ENCODE measurements around the gene SLC39A3. TPM values are rescaled to one million over a fixed set of nuclear protein-coding genes. Genes with fewer than 3 reads are reported as not detected.
"Not testable (repeated sequence)": the region's sequence is repeated elsewhere in the genome, so short reads cannot be mapped to it uniquely, and the experiment has no call there.

SLC39A3 gene
- total RNA-seq, 8 experiments from 2014 or later = 13.7 to 33.4 (median 26.4) TPM

- H3K4me3 ChIP-seq; H3K27ac ChIP-seq; ATAC-seq (replicated peaks in 6 of 8); in situ Hi-C loops (cut with MboI; ENCODE audit: low pct_unique_long_range_greater_than_20kb in 2 of 9, low sequenced_read_pairs in 9 of 9, unreplicated experiment in 9 of 9); H3K4me1 ChIP-seq (replicated peaks in 1 of 2): not testable (repeated sequence)
- no CpG with 5 or more reads among the region's 1 CpG for WGBS, 10 experiments
Measured at GRCh38 chr19:2714102-2714501, 25.7 kb downstream of the SLC39A3 start.

- H3K4me1 ChIP-seq (replicated peaks in 1 of 2); in situ Hi-C loops (cut with MboI; ENCODE audit: low pct_unique_long_range_greater_than_20kb in 2 of 9, low sequenced_read_pairs in 9 of 9, unreplicated experiment in 9 of 9); ATAC-seq (replicated peaks in 6 of 8); H3K27ac ChIP-seq; H3K4me3 ChIP-seq: not testable (repeated sequence)
- 80% methylated on average over 1 of the region's 3 CpGs; no CpG with 5 or more reads in 9 of the 10 experiments for WGBS, 10 experiments
Measured at GRCh38 chr19:2713170-2713569, 26.6 kb downstream of the SLC39A3 start.

- in situ Hi-C loops (cut with MboI; ENCODE audit: low pct_unique_long_range_greater_than_20kb in 2 of 9, low sequenced_read_pairs in 9 of 9, unreplicated experiment in 9 of 9) = no loop called here
- no peak overlapping the region for H3K27ac ChIP-seq
- H3K4me3 ChIP-seq = no peak overlapping the region
- WGBS, 10 experiments = 23 to 90% (median 40%) methylated on average over 1 to 3 of the region's 5 CpGs; no CpG with 5 or more reads in 5 of the 10 experiments
- no peaks in the 10 kb centered on the region for H3K4me1 ChIP-seq (replicated peaks in 1 of 2)
- peak in 2 of 8 experiments; percentile 6 to 39 for ATAC-seq (replicated peaks in 6 of 8)
Measured at GRCh38 chr19:2711875-2712205, 28.0 kb downstream of the SLC39A3 start.

- WGBS, 10 experiments = 25 to 92% (median 57%) methylated on average over 3 to 14 of the region's 17 CpGs; no CpG with 5 or more reads in 4 of the 10 experiments
- in situ Hi-C loops (cut with MboI; ENCODE audit: low pct_unique_long_range_greater_than_20kb in 2 of 9, low sequenced_read_pairs in 9 of 9, unreplicated experiment in 9 of 9) = no loop called here
- ATAC-seq (replicated peaks in 6 of 8) = peak in 5 of 8 experiments; percentile 62 to 90 (median 72)
- no peaks in the 10 kb centered on the region for H3K4me1 ChIP-seq (replicated peaks in 1 of 2)
- H3K27ac ChIP-seq = no peak overlapping the region
- H3K4me3 ChIP-seq = peak overlapping the region in 1 of 5 donors; percentile 8
Measured at GRCh38 chr19:2711172-2711874, 28.5 kb downstream of the SLC39A3 start.

- Histone ChIP-seq H3K4me1 (replicated peaks in 1 of 2) (peaks cover 0 to 7% of the 10 kb centered on the region in 2 donors), H3K27ac (no peak overlapping the region), H3K4me3 (no peak overlapping the region)
- no peak for ATAC-seq (replicated peaks in 6 of 8)
- in situ Hi-C loops (cut with MboI; ENCODE audit: low pct_unique_long_range_greater_than_20kb in 2 of 9, low sequenced_read_pairs in 9 of 9, unreplicated experiment in 9 of 9) = no loop called here
- WGBS, 10 experiments = 60 to 100% (median 84%) methylated on average over 1 to 5 of the region's 5 CpGs; no CpG with 5 or more reads in 1 of the 10 experiments
Measured at GRCh38 chr19:2706251-2706650, 33.6 kb downstream of the SLC39A3 start.

GRCh38 chr19:2703691-2704216 lies 36.1 kb downstream of the SLC39A3 start:
- 73 to 100% (median 96%) methylated on average over 1 to 6 of the region's 6 CpGs; no CpG with 5 or more reads in 4 of the 10 experiments for WGBS, 10 experiments
- no peak for ATAC-seq (replicated peaks in 6 of 8)
- Histone ChIP-seq H3K4me1 (replicated peaks in 1 of 2) (peaks cover 0 to 12% of the 10 kb centered on the region in 2 donors), H3K27ac (no peak overlapping the region), H3K4me3 (no peak overlapping the region)
- in situ Hi-C loops (cut with MboI; ENCODE audit: low pct_unique_long_range_greater_than_20kb in 2 of 9, low sequenced_read_pairs in 9 of 9, unreplicated experiment in 9 of 9) = no loop called here

- Histone ChIP-seq H3K4me1 (replicated peaks in 1 of 2) (peaks cover 0 to 12% of the 10 kb centered on the region in 2 donors), H3K4me3 (peak overlapping the region in 4 of 5 donors; percentile 13 to 70 (median 49)), H3K27ac (no peak overlapping the region)
- in situ Hi-C loops (cut with MboI; ENCODE audit: low pct_unique_long_range_greater_than_20kb in 2 of 9, low sequenced_read_pairs in 9 of 9, unreplicated experiment in 9 of 9) = no loop called here
- WGBS, 10 experiments = 0 to 100% (median 83%) methylated on average over 1 to 3 of the region's 5 CpGs; no CpG with 5 or more reads in 2 of the 10 experiments
- ATAC-seq (replicated peaks in 6 of 8) = no peak
Measured at GRCh38 chr19:2703077-2703437, 36.8 kb downstream of the SLC39A3 start.

GRCh38 chr19:2702170-2703076 lies 37.4 kb downstream of the SLC39A3 start, which contains the start of gene GNG7:
GNG7 (minus strand) TSS chr19:2702694; CDS start chr19:2520688, 182,006 bp downstream.
- peak within 1 kb of the TSS; percentile 43 to 70 (median 49) for H3K4me3 ChIP-seq
- peaks cover 0 to 12% of the 10 kb centered on the region in 2 donors for H3K4me1 ChIP-seq (replicated peaks in 1 of 2)
- 11 to 20% methylated on average over 4 to 6 of the region's 77 CpGs; no CpG with 5 or more reads in 8 of the 10 experiments for WGBS, 10 experiments
- in situ Hi-C loops (cut with MboI; ENCODE audit: low pct_unique_long_range_greater_than_20kb in 2 of 9, low sequenced_read_pairs in 9 of 9, unreplicated experiment in 9 of 9) = no loop called here
- H3K27ac ChIP-seq = no peak within 1 kb of the TSS
- ATAC-seq (replicated peaks in 6 of 8) = peak; percentile 97 to 100 (median 99)

GRCh38 chr19:2701361-2702169 lies 38.3 kb downstream of the SLC39A3 start:
- peak overlapping the region in 3 of 5 donors; percentile 46 to 70 (median 49) for H3K4me3 ChIP-seq
- in situ Hi-C loops (cut with MboI; ENCODE audit: low pct_unique_long_range_greater_than_20kb in 2 of 9, low sequenced_read_pairs in 9 of 9, unreplicated experiment in 9 of 9) = no loop called here
- ATAC-seq (replicated peaks in 6 of 8) = no peak
- no CpG with 5 or more reads among the region's 9 CpGs for WGBS, 10 experiments
- peaks cover 0 to 12% of the 10 kb centered on the region in 2 donors for H3K4me1 ChIP-seq (replicated peaks in 1 of 2)
- no peak overlapping the region for H3K27ac ChIP-seq

GRCh38 chr19:2700660-2701360 lies 39.0 kb downstream of the SLC39A3 start:
- WGBS, 10 experiments = 0 to 17% (median 9%) methylated on average over 1 to 15 of the region's 26 CpGs; no CpG with 5 or more reads in 4 of the 10 experiments
- H3K4me1 ChIP-seq (replicated peaks in 1 of 2) = peaks cover 0 to 12% of the 10 kb centered on the region in 2 donors
- no peak overlapping the region for H3K27ac ChIP-seq
- in situ Hi-C loops (cut with MboI; ENCODE audit: low pct_unique_long_range_greater_than_20kb in 2 of 9, low sequenced_read_pairs in 9 of 9, unreplicated experiment in 9 of 9) = no loop called here
- H3K4me3 ChIP-seq = no peak overlapping the region
- ATAC-seq (replicated peaks in 6 of 8) = peak in 1 of 8 experiments; percentile 9

GRCh38 chr19:2699413-2700140 lies 40.2 kb downstream of the SLC39A3 start:
- H3K27ac ChIP-seq = no peak overlapping the region
- ATAC-seq (replicated peaks in 6 of 8) = no peak
- WGBS, 10 experiments = 40 to 100% (median 79%) methylated on average over 1 to 10 of the region's 15 CpGs; no CpG with 5 or more reads in 1 of the 10 experiments
- H3K4me3 ChIP-seq = no peak overlapping the region
- peaks cover 0 to 12% of the 10 kb centered on the region in 2 donors for H3K4me1 ChIP-seq (replicated peaks in 1 of 2)
- in situ Hi-C loops (cut with MboI; ENCODE audit: low pct_unique_long_range_greater_than_20kb in 2 of 9, low sequenced_read_pairs in 9 of 9, unreplicated experiment in 9 of 9) = no loop called here
